Ammon's horn (tissue), 1 donor: ENCODE data around the gene MAPK1.
A peak's percentile ranks its signal among the peaks of the same experiment; 100 is the strongest.
"Not testable (repeated sequence)": the region's sequence is repeated elsewhere in the genome, so short reads cannot be mapped to it uniquely, and the experiment has no call there.

Experiments
- DNase-seq: peaks from one replicate; pipeline ENCODE4 v3.0.0-alpha.2; 2016; ENCODE audit warnings: low spot score

Gene MAPK1

GRCh38 chr22:21754523-21754922, 112.9 kb downstream of the MAPK1 start:
- DNase-seq = peak; percentile 40

DNA sequence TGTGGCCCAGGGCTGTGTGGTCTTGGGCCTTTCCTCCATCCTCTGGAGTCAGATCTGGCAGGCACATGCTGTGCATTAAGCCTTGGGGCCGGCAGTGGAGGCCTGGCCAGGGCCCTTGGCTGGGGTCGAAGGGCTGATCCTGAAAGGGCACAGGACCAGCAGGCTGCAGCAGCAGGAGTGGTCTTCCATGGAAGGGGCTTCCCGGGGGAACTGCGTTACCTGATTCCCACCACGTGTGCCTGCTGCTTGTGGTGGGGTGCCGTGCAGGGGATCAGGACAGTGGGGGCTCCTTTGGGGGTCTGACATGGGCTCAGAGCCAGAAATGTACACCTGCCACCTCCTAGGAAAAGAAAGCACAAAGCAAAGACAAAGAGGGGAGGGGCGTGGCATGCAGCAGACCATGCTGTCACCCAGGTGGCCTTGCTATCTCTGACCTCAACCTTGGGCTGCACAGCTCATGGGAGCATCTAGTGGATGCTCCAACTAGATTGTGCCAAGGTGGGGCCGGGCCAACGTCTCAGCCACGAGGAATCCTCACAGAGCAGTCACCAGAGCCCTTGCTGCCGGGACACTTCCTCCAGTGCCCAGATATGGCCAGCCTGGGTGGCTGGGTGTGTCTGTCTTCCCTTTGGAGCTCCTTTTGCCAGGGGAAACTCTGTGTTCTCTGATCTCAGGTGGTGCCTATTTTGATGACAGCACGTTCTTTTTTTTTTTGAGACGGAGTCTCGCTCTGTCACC, 113.9 kb downstream of the MAPK1 start:
- no peak for DNase-seq

DNA sequence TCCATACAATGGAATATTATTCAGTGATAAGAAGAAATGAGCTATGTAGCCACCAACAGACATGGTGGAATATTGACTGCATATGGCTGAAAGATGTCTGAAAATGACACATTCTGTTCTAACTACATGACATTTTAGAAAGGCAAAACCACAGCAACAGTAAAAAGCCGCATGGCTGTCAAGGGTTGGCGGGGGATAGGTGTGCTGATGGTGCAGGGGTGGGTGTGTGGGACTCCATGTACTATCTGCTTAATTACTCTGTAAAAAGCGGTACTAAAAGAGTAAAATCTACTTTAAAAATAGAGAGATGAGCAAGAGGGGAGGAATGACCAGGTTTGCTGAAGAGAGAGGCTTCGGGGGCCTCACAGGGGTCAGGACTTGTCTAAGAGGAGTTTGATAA, 115.2 kb downstream of the MAPK1 start:
- DNase-seq = no peak

DNA sequence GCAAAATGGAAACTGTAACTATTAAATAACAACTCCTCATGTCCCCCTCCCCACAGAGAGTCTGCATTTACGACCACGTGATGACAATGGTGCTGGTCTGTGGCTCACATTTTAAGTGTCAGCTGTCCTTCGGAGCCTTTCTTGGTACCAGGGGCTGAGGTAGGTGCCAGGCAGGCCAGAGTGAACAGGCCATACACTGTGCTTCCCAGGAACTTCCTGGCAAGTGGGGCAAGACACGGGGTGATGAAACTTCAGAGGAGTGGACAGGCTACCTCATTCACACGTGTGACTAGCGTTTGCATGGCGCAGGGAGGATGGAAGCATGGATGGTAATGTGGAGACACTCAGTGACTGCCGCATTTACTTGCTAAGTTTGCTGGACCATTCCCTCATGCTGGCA, 121.5 kb downstream of the MAPK1 start:
- DNase-seq = no peak

GRCh38 chr22:21744917-21745316, 122.5 kb downstream of the MAPK1 start:
- DNase-seq = not testable (repeated sequence)

DNA sequence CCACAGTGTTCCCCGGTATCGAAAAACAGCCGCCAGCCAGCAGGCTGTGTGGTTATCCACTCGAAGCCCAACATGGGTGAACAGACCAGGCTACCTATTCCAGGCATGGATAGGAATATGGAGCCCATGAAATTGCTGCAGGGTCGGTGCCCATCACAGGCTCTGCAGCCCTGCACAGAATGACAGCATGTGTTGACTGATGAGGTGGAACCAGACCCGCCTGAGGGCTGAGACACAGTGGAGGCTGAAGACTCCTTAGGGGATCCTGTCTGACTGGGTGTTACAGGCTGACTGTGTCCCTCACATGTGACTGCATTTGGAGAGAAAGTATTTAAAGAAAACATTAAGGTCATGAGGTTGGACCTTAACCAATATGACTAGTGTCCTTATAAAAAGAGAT, 125.7 kb downstream of the MAPK1 start:
- DNase-seq = no peak

GRCh38 chr22:21741059-21741458, 126.4 kb downstream of the MAPK1 start:
- DNase-seq = no peak

GRCh38 chr22:21739828-21740377, 127.5 kb downstream of the MAPK1 start:
- no peak for DNase-seq

- no peak for DNase-seq
Observed at GRCh38 chr22:21738966-21739365, 128.5 kb downstream of the MAPK1 start.

- DNase-seq = no peak
Observed at GRCh38 chr22:21738081-21738480, 129.4 kb downstream of the MAPK1 start.

- no peak for DNase-seq
Observed at GRCh38 chr22:21736948-21737347, 130.5 kb downstream of the MAPK1 start.

DNA sequence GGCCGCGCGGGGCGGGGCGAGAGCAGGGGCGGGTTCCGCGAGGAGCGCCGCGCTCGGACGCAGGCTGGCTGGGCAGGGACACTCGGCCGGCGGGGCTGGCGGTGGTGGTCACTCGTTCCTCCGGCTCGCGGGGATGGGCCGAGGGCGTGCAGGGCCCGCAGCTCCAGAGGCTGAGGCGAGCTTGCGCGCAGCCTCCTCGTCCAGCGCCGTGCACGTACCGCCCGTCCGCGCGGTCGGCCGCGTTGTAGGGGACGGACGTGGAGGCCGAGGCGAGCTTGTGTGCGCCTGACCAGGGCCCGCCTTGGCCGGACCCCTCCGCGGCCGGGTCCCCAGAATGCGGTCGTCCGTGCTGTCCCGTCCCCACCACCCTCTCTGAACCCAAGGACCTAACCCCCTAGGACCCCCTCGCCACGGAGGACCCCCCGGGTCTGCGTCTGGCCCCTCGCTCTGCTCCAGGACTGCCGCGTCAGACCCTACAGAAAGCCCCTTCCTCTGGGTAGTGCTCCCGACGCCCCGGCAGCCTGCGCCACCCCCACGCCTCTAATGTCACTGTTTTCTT, 131.3 kb downstream of the MAPK1 start:
- no peak for DNase-seq

DNA sequence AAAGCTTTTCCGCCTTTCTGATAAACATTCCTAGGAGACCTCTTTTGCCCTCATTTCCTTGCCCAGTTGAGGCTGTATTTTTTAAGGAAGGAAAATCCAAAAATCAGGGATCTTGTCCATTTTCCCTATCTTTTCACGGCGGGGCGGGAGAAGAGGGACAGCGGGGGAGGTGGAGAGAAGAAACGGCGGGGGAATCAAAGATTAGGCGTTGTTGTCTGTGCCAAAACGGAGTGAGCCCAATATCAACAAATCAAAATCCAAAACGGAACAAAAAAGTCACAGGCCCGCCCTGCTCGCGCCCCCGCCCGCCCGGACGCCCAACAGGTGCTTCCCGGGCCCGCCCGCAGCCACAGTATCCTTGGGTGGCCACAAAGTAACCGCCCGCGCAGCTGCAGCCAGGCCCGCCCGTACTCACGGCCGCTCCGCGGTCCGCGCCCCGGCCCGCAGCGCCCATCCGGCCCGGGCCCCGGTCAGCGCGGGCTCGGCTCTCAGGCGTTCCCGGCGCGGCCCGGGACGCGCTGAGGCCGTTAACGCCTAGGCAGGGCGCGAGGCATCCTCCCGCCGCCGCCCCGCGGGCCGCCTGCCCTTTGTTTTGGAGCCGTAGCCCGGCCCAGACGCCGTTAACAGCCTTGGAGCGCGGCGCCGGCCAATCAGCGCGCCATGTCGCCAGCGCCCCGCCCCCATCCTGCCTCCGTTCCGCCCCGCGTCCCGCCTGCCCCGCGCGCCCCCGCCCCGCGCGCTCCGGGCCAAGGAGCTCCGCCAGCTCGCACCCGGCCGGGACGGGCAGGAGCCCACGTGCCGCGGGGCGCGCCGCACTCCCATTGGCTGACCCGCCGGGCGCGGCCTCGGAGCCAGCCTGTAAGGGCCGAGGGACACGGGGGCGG, 132.0 kb downstream of the MAPK1 start, which contains the start of gene YPEL1:
Gene YPEL1, minus strand, starts transcription at position 595 of the 884 bp plus-strand sequence. CDS start 25,050 bp downstream, outside the sequence.
- peak; percentile 98 for DNase-seq

DNA sequence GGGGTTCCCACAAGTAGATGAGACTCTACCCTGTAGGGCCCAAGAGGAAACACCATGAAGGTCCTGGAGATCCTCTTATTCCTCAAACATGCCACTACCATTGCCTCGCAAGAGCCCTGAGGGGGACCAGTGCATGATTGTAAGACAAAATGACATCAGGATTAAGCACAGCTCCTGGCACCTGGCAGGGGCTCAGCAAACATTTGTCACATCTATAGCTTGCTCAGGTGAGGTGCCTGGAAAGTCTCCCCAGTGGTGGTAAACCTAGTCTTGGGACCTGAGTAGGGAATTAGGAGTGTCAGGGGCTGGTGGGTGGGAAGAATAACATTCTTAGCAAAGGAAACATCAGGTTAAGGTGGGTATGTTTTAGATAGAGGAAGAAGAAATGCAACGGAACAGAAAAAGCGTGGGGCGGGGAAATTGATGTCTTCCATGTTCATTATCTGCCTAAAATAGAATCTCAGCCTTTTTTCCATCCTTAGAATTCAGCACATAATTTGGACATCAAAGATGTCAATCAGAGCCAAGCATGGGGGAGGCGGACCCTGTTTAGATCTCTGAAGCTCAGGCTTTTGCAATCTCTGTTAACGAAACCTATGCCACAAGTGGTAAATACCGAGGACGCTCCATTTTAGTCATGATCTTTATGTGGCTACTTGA, 132.8 kb downstream of the MAPK1 start:
- DNase-seq = no peak

GRCh38 chr22:21731503-21731902, 135.9 kb downstream of the MAPK1 start:
- no peak for DNase-seq

DNA sequence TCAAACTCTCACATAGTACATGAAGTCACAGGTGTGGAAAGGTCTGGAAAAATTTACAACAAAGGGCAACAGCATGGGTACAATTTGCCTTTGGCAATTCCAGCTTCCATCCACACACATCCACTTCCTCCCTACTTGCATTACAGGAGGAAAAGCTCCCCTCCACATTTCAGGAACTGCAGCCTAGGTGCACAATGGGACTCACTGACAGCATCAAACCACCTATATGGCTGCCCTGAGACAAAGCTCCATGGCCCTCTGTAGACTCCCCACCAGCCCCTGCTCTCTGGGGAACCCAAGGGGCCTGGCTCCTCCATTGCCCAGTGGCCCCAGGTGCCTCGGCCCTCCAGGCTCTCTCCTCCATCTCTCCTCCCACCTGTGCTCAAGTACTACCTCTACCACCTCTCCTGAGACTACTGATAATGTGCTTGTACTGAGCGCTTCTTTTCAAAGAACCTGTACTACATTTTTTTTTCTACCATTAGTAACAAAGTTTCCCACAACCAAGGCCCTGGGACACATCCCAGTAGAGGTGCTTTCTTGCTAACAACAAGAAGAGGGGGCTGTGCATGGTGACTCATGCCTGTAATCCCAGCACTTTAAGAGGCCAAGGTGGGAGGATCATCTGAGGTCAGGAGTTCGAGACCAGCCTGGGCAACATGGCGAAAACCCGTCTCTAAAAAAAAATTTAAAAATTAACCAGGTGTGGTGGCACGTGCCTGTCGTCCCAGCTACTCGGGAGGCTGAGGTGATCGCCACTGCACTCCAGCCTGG, 136.7 kb downstream of the MAPK1 start:
- DNase-seq = no peak

- not testable (repeated sequence) for DNase-seq
Observed at GRCh38 chr22:21729184-21729583, 138.3 kb downstream of the MAPK1 start.

GRCh38 chr22:21728270-21728669, 139.2 kb downstream of the MAPK1 start:
- DNase-seq = no peak

DNA sequence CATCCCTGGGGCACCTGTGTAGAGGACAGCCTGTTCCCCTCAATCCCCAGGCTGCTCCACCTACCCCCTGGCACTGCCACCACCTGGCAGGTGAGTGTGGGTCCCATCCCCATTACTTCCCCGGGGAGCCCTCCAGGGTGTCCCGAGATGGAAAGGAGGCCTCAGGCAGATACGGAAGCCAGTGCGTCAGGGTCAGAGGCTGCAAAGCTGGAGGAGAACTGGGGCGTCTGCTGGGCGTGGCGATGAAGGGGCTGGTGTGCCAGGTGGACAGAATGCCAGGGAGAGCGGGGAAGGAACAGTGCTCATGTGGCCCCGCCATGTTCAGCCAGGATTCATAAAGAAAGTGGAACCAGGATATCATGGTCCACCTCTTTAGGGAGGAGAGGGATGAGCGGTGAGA, 139.7 kb downstream of the MAPK1 start:
- no peak for DNase-seq

DNA sequence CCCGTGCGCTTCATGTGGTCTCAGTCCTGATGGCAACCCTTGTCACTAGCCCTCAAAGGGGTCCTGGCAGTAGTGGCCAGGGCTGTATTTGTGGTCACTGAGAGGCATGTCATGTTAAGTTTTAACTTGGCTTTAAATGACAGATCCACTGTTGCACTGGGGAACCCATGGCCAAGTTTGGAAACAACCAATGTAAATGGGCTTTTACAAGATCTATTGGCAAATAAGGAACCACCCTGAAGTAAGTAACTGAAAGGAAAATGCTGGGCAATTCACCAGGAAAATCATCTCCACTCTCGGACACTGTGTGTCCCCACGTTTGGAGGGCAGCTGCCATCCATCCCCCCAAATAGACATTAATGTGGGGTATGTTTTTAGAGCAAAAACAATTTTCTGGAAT, 140.3 kb downstream of the MAPK1 start:
- DNase-seq = no peak

- DNase-seq = no peak
Observed at GRCh38 chr22:21726650-21727049, 140.8 kb downstream of the MAPK1 start.
